GM10248 (cell line): ENCODE results near the gene RPA1.

Experiments used
- CTCF ChIA-PET: fragments of 300-600 bp; sonication (Branson Sonifier 250); formaldehyde crosslinking; extraction: SDS; loops from one replicate; lab custom pipeline; 2021; ENCODE audit warnings: antibody characterized with exemption; lab: Yijun Ruan, JAX
- POLR2A ChIA-PET: fragments of 350-650 bp; sonication (Branson Sonifier 250); formaldehyde crosslinking; extraction: SDS; loops from one replicate; lab custom pipeline; 2020; ENCODE audit warnings: antibody characterized with exemption; lab: Yijun Ruan, JAX
- DNase-seq: peaks from one replicate; pipeline ENCODE4 v3.0.0; 2012; ENCODE audit errors: extremely low spot score
- CTCF ChIP-seq: IDR thresholded peaks from 2 replicates; pipeline ENCODE4 v1.5.1; 2012; ENCODE audit warnings: mild to moderate bottlenecking, low read depth; ENCODE audit errors: extremely low read depth, missing control alignments, control extremely low read depth

RPA1 gene

GRCh38 chr17:1904273-1905182 is 74.7 kb downstream of the RPA1 start:
- peak; percentile 39 for DNase-seq
- ChIA-PET CTCF (interaction anchor here (1.0 to 1.9 kb wide), 3 partner anchors 12 to 21 kb away, joined by 3 to 6 read pairs (median 4); no protein-coding TSS in a partner anchor), POLR2A (no interaction called here)
- TF ChIP-seq CTCF = no peak

DNA sequence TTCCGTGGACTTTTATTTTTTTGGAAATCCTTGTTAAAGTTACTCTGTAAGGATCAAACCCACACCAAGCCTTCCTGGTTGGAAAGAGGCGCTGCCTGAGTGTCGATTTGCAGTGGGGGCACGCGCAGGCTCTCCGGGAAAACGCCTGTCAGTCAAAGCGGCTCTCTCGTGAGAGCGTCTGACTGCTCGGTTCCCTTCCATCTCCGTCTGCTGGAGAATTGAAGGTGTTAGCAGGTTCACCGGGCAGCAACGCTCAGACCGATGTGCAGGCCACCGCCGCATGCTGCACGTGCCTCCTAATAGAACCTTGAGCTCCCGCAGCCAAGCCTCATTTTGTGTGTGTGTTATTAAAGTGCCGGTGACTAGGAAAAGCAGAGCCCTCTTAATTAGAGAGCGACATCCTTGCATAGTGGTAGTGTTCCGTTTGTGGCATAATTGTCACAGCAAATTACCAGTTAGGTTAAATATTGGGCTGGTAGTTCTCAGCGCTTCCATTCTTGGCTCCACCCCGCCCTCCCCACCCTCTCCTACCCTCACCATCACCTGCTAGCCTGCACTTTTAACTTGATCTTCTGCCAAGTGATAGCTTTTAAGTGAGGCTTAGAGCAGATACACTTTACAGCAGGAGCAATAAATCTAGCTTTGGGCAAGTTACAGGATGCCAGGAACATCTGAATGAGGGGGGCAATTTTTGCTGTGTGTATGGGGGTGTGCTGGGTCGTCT is 75.5 kb downstream of the RPA1 start:
- no peak for DNase-seq
- no peak for TF ChIP-seq CTCF
- ChIA-PET POLR2A (no interaction called here), CTCF (interaction anchor here (1.8 to 1.9 kb wide), 2 partner anchors 17 to 22 kb away, joined by 4 to 6 read pairs; no protein-coding TSS in a partner anchor)

- ChIA-PET CTCF (interaction anchor here (1.2 kb wide), 1 partner anchor 23 kb away, joined by 4 read pairs; no protein-coding TSS in a partner anchor), POLR2A (interaction anchor here (0.7 to 0.8 kb wide), 2 partner anchors 103 to 257 kb away, joined by 4 to 6 read pairs; partner anchors contain the start of gene RILP)
- TF ChIP-seq CTCF = no peak
- DNase-seq = no peak
Observed at GRCh38 chr17:1906662-1907101, 76.9 kb downstream of the RPA1 start.

GRCh38 chr17:1907216-1907631 is 77.4 kb downstream of the RPA1 start:
- no peak for TF ChIP-seq CTCF
- ChIA-PET CTCF (interaction anchor here (1.2 kb wide), 1 partner anchor 23 kb away, joined by 4 read pairs; no protein-coding TSS in a partner anchor), POLR2A (no interaction called here)
- no peak for DNase-seq

DNA sequence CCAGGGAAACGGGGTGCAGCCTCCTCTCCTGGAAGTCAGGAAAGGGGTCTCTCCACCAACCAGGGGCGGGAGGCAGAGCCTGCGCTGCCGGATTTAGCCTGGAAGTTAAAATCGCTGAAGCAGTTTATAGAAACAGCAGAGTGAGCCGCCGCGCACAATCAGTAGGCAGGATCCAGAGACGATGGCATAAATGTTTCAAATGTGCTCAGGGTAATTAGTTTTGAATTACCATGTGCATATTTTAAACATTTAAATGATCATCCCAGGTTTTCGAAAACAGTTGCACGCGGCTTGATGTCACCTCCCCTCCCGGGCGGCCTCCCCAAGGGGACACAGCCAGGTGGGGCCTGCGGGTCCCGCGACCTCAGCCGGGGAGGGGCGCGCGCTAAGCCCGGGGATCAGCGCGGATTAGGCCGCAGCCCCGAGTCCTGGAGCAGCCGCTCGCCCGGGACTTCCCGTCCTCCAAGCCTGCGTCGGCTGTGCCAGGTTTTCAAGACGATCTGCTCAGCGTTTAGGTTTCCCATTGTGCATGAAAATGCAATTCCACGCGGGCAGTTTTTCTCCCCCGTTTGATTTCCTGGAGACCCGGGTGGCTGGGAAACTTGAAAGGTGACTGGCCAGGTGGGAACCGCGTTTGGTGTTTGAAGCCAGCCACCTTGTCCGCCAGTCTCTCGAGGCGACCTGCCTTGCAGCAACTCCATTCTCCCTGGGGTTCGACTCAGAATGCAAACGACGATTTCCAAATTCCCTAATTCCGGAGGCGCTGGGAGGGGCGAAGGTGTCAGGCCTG is 78.3 kb downstream of the RPA1 start:
- no peak for DNase-seq
- ChIA-PET CTCF (interaction anchor here (0.9 to 1.5 kb wide), 10 partner anchors 10 to 336 kb away, joined by 3 to 10 read pairs (median 3); partner anchors contain the start of gene DPH1), POLR2A (no interaction called here)
- no peak for TF ChIP-seq CTCF
